Caco-2 (cell line): ENCODE measurements around the gene NR2F1. TPM values are rescaled to one million over a fixed set of nuclear protein-coding genes. Genes with fewer than 3 reads are reported as not detected.

Experiments used
- BruUV-seq: library from RNA; stranded (reverse); fragments of 400-500 nt; replicated peaks from 2 replicates; lab custom pipeline; 2021; lab: Mats Ljungman, UMichigan
- CTCF ChIA-PET: fragments of 300-600 bp; sonication (Branson Sonifier 250); formaldehyde crosslinking; loops from one replicate; lab custom pipeline; 2022; ENCODE audit warnings: antibody characterized with exemption; lab: Charles Lee
- POLR2A ChIA-PET: fragments of 300-600 bp; sonication (Branson Sonifier 250); formaldehyde crosslinking; loops from one replicate; lab custom pipeline; 2022; ENCODE audit warnings: antibody characterized with exemption; lab: Charles Lee
- DNase-seq, 2 experiments: peaks; one replicate each; pipeline versions ENCODE4 v3.0.0 to v3.0.0-alpha.2; 2020 to 2022
- H3K27me3 ChIP-seq: replicated peaks from 2 replicates; pipeline ENCODE4 v1.6.0; 2011; ENCODE audit warnings: low read length; ENCODE audit not compliant: control insufficient read depth, insufficient read depth
- H3K36me3 ChIP-seq: 2 replicates; pipeline ENCODE4 v1.5.1; 2011; ENCODE audit warnings: low read length; ENCODE audit not compliant: control insufficient read depth, insufficient read depth
- H3K4me1 ChIP-seq: fragments of 250-450 bp; sonication (Bioruptor Pico); 2 replicates; pipeline ENCODE4 v1.5.1; 2020; ENCODE audit warnings: mild to moderate bottlenecking
- H3K4me3 ChIP-seq: 2 replicates; pipeline ENCODE4 v1.5.1; 2011; ENCODE audit warnings: low read depth, mild to moderate bottlenecking, control low read depth, low read length
- H3K9me3 ChIP-seq: fragments of 250-450 bp; sonication (Bioruptor Pico); 2 replicates; pipeline ENCODE4 v1.5.1; 2020; ENCODE audit warnings: mild to moderate bottlenecking, moderate library complexity
- H3K27ac Mint-ChIP-seq: one replicate; pipeline ENCODE4 v1.8.0; 2022; ENCODE audit warnings: mixed read lengths; ENCODE audit not compliant: unreplicated experiment
- H3K27me3 Mint-ChIP-seq: one replicate; pipeline ENCODE4 v1.8.0; 2022; ENCODE audit warnings: mixed read lengths; ENCODE audit not compliant: insufficient read depth, unreplicated experiment
- H3K36me3 Mint-ChIP-seq: one replicate; pipeline ENCODE4 v1.8.0; 2022; ENCODE audit warnings: mild to moderate bottlenecking, mixed read lengths; ENCODE audit not compliant: insufficient read depth, unreplicated experiment
- H3K4me1 Mint-ChIP-seq: one replicate; pipeline ENCODE4 v1.8.0; 2022; ENCODE audit warnings: low read depth, mixed read lengths; ENCODE audit not compliant: unreplicated experiment
- H3K4me3 Mint-ChIP-seq: one replicate; pipeline ENCODE4 v1.8.0; 2022; ENCODE audit warnings: mild to moderate bottlenecking, moderate library complexity, mixed read lengths; ENCODE audit not compliant: unreplicated experiment
- H3K9me3 Mint-ChIP-seq: one replicate; pipeline ENCODE4 v1.8.0; 2022; ENCODE audit warnings: mixed read lengths; ENCODE audit not compliant: unreplicated experiment
- CTCF ChIP-seq, 2 experiments: fragments of 200-600 bp in 1 of 2; IDR thresholded peaks; 1 replicate in 1 of 2; 2 replicates in 1 of 2; pipeline versions ENCODE4 v1.5.1 to v1.8.0; 2011 to 2022; ENCODE audit warnings: antibody characterized with exemption in 1 of 2, control low read depth in 1 of 2, inconsistent platforms in 1 of 2, low read depth in 1 of 2, low read length in 1 of 2, mild to moderate bottlenecking in 1 of 2, moderate library complexity in 1 of 2; ENCODE audit not compliant: insufficient read depth in 1 of 2, severe bottlenecking in 1 of 2, unreplicated experiment in 1 of 2
- intact Hi-C: fragments of 100-400 bp; cut with micrococcal nuclease; formaldehyde crosslinking; loops from one replicate; pipeline ENCODE4 v1.10.0; 2022; ENCODE audit not compliant: unreplicated experiment
- total RNA-seq: library from RNA; stranded (reverse); gene quantifications from 2 replicates; pipeline ENCODE4 v1.2.3, GENCODE V29; 2022

Gene NR2F1
- total RNA-seq, 1 experiment from 2014 or later = 0.70 TPM

DNA sequence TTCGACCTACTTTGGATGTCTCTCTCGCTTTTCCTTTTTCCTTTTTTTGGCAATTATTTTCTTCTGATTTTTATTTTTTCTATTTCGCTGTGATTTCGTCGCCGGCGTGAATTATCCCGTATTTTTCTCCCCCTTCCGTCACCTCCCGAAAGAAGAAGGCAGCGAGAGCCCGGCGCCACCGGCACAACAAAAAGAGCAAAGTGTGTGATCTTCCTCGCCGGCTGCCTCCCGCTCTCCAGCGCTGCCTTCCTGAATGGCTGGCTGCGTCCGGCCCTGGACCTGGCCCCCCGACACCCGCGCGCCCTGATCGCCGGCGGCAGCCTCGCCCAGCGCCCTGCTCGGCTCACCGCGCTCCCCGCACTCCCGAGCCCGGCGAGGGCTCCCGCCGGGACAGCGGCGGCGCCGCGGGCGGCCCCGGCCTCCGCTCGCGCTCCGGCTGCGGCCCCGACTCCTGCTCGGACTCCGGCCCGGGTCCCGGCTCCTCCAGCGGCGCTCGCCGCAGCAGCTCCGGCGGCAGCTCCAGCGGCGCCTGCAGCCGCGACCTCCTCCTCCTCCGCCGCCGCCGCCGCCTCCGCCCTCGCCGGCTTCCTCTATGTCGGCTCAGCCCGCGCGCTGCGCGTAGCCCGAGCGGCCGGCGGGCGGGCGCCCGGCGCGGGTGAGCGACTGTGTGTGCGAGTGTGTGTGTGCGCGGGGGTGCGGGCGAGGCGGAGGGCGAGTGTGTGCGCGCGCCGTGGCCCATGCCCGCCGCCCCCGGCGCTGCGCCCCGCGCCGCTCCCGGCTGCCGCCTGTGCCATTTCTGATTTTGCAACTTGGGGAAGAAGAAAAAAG lies 960 bp downstream of the NR2F1 start:
- ChIA-PET POLR2A (no interaction called here), CTCF (no interaction called here)
- Histone ChIP-seq H3K9me3 (no peaks in the 10 kb centered on the region), H3K27me3 (0 out of 2 replicates have a peak, but pooled peaks cover 1% of the 10 kb centered on the region), H3K4me1 (no peaks in the 10 kb centered on the region), H3K36me3 (no peaks in the 10 kb centered on the region), H3K4me3 (peak overlapping the region; percentile 31)
- no peak overlapping the region for H3K27ac Mint-ChIP-seq
- H3K27me3 Mint-ChIP-seq = peaks cover 14% of the 10 kb centered on the region
- BruUV-seq = no TSS peak
- no peaks in the 10 kb centered on the region for H3K9me3 Mint-ChIP-seq
- no peak for TF ChIP-seq CTCF (IDR thresholded peaks at IDR 0.05; ENCODE audit: insufficient read depth in 1 of 2, low read depth in 1 of 2, low read length in 1 of 2, severe bottlenecking in 1 of 2, unreplicated experiment in 1 of 2)
- peaks cover 13% of the 10 kb centered on the region for H3K4me1 Mint-ChIP-seq
- DNase-seq = peak in 1 of 2 experiments; percentile 58
- intact Hi-C loops = loop anchor here (1.0 to 10.0 kb wide), 5 partner anchors 23 to 731 kb away; no protein-coding TSS in a partner anchor
- H3K36me3 Mint-ChIP-seq = no peaks in the 10 kb centered on the region
- H3K4me3 Mint-ChIP-seq = no peak overlapping the region

DNA sequence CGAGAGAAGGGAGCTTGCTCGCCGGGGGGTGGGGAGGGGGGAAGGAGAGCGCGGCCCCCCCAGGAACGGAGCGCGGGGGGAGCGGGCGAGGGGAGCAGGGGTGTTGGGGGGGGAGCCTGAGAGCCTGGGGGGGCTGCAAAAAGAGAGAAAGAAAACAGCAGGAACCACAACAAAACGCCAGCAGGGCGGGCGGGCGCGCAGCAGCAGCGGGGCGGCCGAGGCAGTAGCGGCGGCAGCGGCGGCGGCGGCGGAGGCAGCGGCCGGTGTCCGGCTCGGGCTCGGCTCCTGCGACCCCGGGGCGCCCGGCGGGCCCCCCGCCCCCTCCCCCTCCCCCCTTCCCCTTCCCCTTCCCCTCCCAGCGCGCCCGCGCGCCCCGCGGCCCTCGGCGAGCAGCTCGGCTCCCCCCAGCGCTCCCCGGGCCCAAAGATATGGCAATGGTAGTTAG lies 1.6 kb downstream of the NR2F1 start:
- no TSS peak for BruUV-seq
- H3K27ac Mint-ChIP-seq = no peak overlapping the region
- H3K36me3 Mint-ChIP-seq = no peaks in the 10 kb centered on the region
- 0 out of 2 replicates have a peak, but pooled peaks cover 1% of the 10 kb centered on the region for H3K27me3 ChIP-seq
- H3K27me3 Mint-ChIP-seq = peaks cover 14% of the 10 kb centered on the region
- H3K9me3 ChIP-seq = no peaks in the 10 kb centered on the region
- no peaks in the 10 kb centered on the region for H3K36me3 ChIP-seq
- H3K9me3 Mint-ChIP-seq = no peaks in the 10 kb centered on the region
- POLR2A ChIA-PET = no interaction called here
- no peak for TF ChIP-seq CTCF (IDR thresholded peaks at IDR 0.05; ENCODE audit: insufficient read depth in 1 of 2, low read depth in 1 of 2, low read length in 1 of 2, severe bottlenecking in 1 of 2, unreplicated experiment in 1 of 2)
- no peaks in the 10 kb centered on the region for H3K4me1 ChIP-seq
- no peak overlapping the region for H3K4me3 Mint-ChIP-seq
- H3K4me3 ChIP-seq = peak overlapping the region; percentile 31
- intact Hi-C loops = loop anchor here (5.0 to 10.0 kb wide), 2 partner anchors 98 to 730 kb away; no protein-coding TSS in a partner anchor
- CTCF ChIA-PET = no interaction called here
- no peak for DNase-seq
- H3K4me1 Mint-ChIP-seq = peaks cover 13% of the 10 kb centered on the region

DNA sequence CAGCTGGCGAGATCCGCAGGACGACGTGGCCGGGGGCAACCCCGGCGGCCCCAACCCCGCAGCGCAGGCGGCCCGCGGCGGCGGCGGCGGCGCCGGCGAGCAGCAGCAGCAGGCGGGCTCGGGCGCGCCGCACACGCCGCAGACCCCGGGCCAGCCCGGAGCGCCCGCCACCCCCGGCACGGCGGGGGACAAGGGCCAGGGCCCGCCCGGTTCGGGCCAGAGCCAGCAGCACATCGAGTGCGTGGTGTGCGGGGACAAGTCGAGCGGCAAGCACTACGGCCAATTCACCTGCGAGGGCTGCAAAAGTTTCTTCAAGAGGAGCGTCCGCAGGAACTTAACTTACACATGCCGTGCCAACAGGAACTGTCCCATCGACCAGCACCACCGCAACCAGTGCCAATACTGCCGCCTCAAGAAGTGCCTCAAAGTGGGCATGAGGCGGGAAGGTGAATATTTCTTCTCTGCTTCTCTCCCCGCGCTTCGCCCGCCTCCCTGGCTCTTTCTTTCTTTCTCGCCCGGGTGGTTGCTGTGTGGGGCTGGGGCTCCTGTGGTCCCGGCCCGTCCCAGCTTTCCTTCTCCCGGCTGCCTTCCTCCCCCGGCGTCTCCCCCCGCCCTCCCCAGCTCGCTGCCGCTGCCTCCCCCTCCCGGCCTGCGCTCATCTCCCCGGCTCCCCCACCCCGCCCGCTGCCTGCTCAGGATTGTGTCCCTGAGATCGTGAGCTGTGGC lies 2.2 kb downstream of the NR2F1 start:
- no TSS peak for BruUV-seq
- peak overlapping the region; percentile 73 for H3K4me3 Mint-ChIP-seq
- DNase-seq = peak in 1 of 2 experiments; percentile 26

More for the DNA sequence above, 2.2 kb downstream of the NR2F1 start:
- Histone ChIP-seq H3K9me3 (no peaks in the 10 kb centered on the region), H3K27me3 (0 out of 2 replicates have a peak, but pooled peaks cover 1% of the 10 kb centered on the region), H3K4me3 (peak overlapping the region; percentile 31), H3K4me1 (no peaks in the 10 kb centered on the region), H3K36me3 (no peaks in the 10 kb centered on the region)
- peaks cover 14% of the 10 kb centered on the region for H3K27me3 Mint-ChIP-seq
- intact Hi-C loops = loop anchor here (10.0 kb wide), 1 partner anchor 730 kb away; no protein-coding TSS in a partner anchor
- ChIA-PET POLR2A (no interaction called here), CTCF (no interaction called here)
- no peak overlapping the region for H3K27ac Mint-ChIP-seq
- no peaks in the 10 kb centered on the region for H3K9me3 Mint-ChIP-seq
- no peak for TF ChIP-seq CTCF (IDR thresholded peaks at IDR 0.05; ENCODE audit: insufficient read depth in 1 of 2, low read depth in 1 of 2, low read length in 1 of 2, severe bottlenecking in 1 of 2, unreplicated experiment in 1 of 2)
- H3K36me3 Mint-ChIP-seq = no peaks in the 10 kb centered on the region
- H3K4me1 Mint-ChIP-seq = peaks cover 12% of the 10 kb centered on the region
